Dendritic cell treated with granulocyte-macrophage colony-stimulating factor and Interleukin-4, amounts not matched to agents 40 ng/mL and 50 ng/mL, for 4 days (primary cell): ENCODE measurements around the gene SLC39A11.
"Not testable (repeated sequence)": the region's sequence is repeated elsewhere in the genome, so short reads cannot be mapped to it uniquely, and the experiment has no call there.

Experiments
- H3K27ac Mint-ChIP-seq: one replicate; pipeline ENCODE4 v1.8.0; 2022; ENCODE audit warnings: mild to moderate bottlenecking, mixed read lengths
- H3K27me3 Mint-ChIP-seq: one replicate; pipeline ENCODE4 v1.8.0; 2022; ENCODE audit warnings: mild to moderate bottlenecking, mixed read lengths
- H3K36me3 Mint-ChIP-seq: one replicate; pipeline ENCODE4 v1.8.0; 2022; ENCODE audit warnings: low read depth, mixed read lengths
- H3K4me1 Mint-ChIP-seq: one replicate; pipeline ENCODE4 v1.8.0; 2022; ENCODE audit warnings: low read depth, mixed read lengths
- H3K4me3 Mint-ChIP-seq: one replicate; pipeline ENCODE4 v1.8.0; 2022; ENCODE audit warnings: mild to moderate bottlenecking, moderate library complexity, mixed read lengths
- H3K9me3 Mint-ChIP-seq: one replicate; pipeline ENCODE4 v1.8.0; 2022; ENCODE audit warnings: mixed read lengths
- intact Hi-C: fragments of 100-400 bp; cut with micrococcal nuclease; formaldehyde crosslinking; loops from one replicate; pipeline ENCODE4 v1.15.0; 2022

Gene SLC39A11

GRCh38 chr17:72952220-72952619, 140.3 kb downstream of the SLC39A11 start:
- Mint-ChIP-seq H3K36me3 (peaks cover 13% of the 10 kb centered on the region), H3K9me3 (no peaks in the 10 kb centered on the region), H3K27ac (no peak overlapping the region), H3K27me3 (no peaks in the 10 kb centered on the region), H3K4me3 (no peak overlapping the region), H3K4me1 (peaks cover 13% of the 10 kb centered on the region)
- intact Hi-C loops, result no loop called here

DNA sequence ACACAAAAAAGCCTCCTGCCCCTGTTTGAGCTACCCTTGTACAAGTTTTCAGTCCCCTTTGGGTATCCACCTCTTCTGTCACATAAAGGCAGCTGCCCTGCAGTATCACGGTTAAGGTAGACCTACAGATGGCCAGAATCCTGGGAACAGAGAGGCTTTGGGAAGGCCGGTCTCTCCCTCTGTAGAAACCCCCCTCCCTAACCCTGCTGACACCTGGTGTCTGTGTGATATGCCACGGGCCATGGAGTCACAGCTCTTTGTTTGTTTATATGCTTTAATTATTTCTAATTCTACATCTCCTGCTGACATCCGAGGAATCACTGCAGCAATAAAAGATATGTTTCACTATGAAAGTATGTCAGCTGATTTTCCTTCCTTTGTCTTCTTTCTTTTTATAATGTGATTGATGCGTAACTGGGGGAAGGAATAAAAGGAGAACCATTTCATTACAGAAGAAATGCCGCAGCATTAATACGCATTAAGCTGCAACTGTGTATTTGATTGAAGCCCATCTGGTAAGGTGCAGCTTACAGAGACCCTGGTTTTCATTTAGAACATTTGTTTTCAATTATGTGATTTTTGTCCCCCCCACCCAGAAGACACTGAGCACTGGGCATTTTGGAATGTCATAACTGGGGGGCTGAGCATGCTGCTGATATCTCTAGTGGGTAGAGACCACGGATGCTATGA, 142.1 kb downstream of the SLC39A11 start:
- H3K27ac Mint-ChIP-seq, result no peak overlapping the region
- no peaks in the 10 kb centered on the region for H3K9me3 Mint-ChIP-seq
- no peak overlapping the region for H3K4me3 Mint-ChIP-seq
- H3K27me3 Mint-ChIP-seq, result no peaks in the 10 kb centered on the region
- H3K4me1 Mint-ChIP-seq, result peaks cover 19% of the 10 kb centered on the region
- peaks cover 27% of the 10 kb centered on the region for H3K36me3 Mint-ChIP-seq
- intact Hi-C loops, result no loop called here

GRCh38 chr17:72948115-72948514, 144.4 kb downstream of the SLC39A11 start:
- no peak overlapping the region for H3K27ac Mint-ChIP-seq
- H3K4me3 Mint-ChIP-seq, result no peak overlapping the region
- H3K9me3 Mint-ChIP-seq, result no peaks in the 10 kb centered on the region
- peaks cover 49% of the 10 kb centered on the region for H3K36me3 Mint-ChIP-seq
- H3K27me3 Mint-ChIP-seq, result no peaks in the 10 kb centered on the region
- peaks cover 18% of the 10 kb centered on the region for H3K4me1 Mint-ChIP-seq
- intact Hi-C loops, result no loop called here

GRCh38 chr17:72947475-72947874, 145.0 kb downstream of the SLC39A11 start:
- peaks cover 55% of the 10 kb centered on the region for H3K36me3 Mint-ChIP-seq
- H3K27me3 Mint-ChIP-seq, result no peaks in the 10 kb centered on the region
- intact Hi-C loops, result no loop called here
- peaks cover 18% of the 10 kb centered on the region for H3K4me1 Mint-ChIP-seq
- H3K9me3 Mint-ChIP-seq, result no peaks in the 10 kb centered on the region
- H3K4me3 Mint-ChIP-seq, result no peak overlapping the region
- H3K27ac Mint-ChIP-seq, result no peak overlapping the region

GRCh38 chr17:72946696-72947095, 145.8 kb downstream of the SLC39A11 start:
- Mint-ChIP-seq H3K4me3 (no peak overlapping the region), H3K36me3 (peaks cover 55% of the 10 kb centered on the region), H3K27ac (no peak overlapping the region), H3K4me1 (peaks cover 18% of the 10 kb centered on the region), H3K27me3 (no peaks in the 10 kb centered on the region), H3K9me3 (no peaks in the 10 kb centered on the region)
- intact Hi-C loops, result no loop called here

GRCh38 chr17:72946156-72946555, 146.3 kb downstream of the SLC39A11 start:
- intact Hi-C loops, result no loop called here
- peaks cover 55% of the 10 kb centered on the region for H3K36me3 Mint-ChIP-seq

GRCh38 chr17:72945473-72945872, 147.0 kb downstream of the SLC39A11 start:
- intact Hi-C loops, result no loop called here
- no peak overlapping the region for H3K27ac Mint-ChIP-seq
- H3K27me3 Mint-ChIP-seq, result no peaks in the 10 kb centered on the region
- H3K9me3 Mint-ChIP-seq, result no peaks in the 10 kb centered on the region
- no peak overlapping the region for H3K4me3 Mint-ChIP-seq
- peaks cover 55% of the 10 kb centered on the region for H3K36me3 Mint-ChIP-seq
- peaks cover 18% of the 10 kb centered on the region for H3K4me1 Mint-ChIP-seq

More at GRCh38 chr17:72946156-72946555, 146.3 kb downstream of the SLC39A11 start:
- Mint-ChIP-seq H3K27ac (no peak overlapping the region), H3K9me3 (no peaks in the 10 kb centered on the region), H3K4me1 (peaks cover 18% of the 10 kb centered on the region), H3K4me3 (no peak overlapping the region), H3K27me3 (no peaks in the 10 kb centered on the region)

DNA sequence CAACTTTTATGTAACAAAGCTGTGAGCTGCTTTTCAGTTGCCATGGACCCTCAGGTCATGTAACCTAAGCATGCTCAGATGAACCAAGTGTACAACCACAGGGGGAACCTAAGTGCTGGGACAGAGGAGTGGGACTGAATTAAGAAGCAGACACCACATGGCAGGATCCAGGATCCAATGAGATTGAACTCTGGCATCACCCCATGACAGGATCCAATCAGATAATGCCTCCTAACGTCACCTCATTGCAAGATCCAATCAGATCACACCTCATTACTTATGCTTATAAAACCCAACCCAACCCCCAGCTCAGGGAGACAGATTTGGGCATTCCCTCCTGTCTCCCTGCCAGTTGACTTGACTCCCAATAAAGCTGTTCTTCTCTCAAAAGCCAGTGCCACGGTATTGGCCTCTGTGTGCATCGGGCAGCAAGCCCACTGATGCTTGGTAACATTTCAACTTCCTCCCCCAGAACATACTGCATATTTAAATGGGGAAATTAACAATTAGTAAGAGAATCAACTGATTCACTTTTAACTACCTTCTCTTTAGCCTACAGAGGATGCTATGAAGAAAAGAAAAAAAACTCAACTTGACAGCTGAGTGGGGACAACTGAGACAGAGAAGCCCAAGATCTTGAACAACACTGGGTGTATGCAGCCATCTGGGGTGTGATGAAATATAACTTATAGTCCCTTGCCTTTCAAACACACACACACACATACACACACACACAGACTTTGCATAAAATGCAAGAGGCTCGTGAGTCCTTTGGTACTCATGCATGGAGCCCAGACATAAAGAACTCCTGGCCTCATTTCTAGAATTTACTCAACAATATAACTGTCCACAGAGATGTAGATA, 148.4 kb downstream of the SLC39A11 start:
- intact Hi-C loops, result no loop called here
- Mint-ChIP-seq H3K4me3 (no peak overlapping the region), H3K4me1 (peaks cover 18% of the 10 kb centered on the region), H3K27me3 (no peaks in the 10 kb centered on the region), H3K9me3 (no peaks in the 10 kb centered on the region), H3K27ac (no peak overlapping the region), H3K36me3 (peaks cover 63% of the 10 kb centered on the region)

DNA sequence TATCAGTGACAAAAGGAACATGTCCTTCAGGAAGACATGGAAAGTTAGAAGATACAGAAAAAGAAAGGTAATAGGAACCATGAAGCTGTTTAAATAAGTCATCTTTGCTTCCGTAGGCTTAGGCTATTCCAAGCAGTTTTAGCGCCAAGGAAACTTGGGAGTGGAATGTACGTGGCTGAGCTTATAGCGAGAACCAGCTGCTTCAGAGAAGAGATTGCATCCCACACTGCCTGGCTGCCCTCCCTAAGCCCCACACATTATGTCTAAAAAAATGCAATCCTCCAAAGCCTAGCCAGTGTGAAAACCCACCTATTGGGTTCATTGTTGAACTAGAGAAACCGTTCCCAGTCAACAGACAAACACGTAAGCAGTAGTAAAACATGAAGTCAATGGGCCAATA, 149.9 kb downstream of the SLC39A11 start:
- H3K36me3 Mint-ChIP-seq, result peaks cover 58% of the 10 kb centered on the region
- H3K9me3 Mint-ChIP-seq, result no peaks in the 10 kb centered on the region
- H3K27me3 Mint-ChIP-seq, result no peaks in the 10 kb centered on the region
- peaks cover 18% of the 10 kb centered on the region for H3K4me1 Mint-ChIP-seq
- intact Hi-C loops, result no loop called here
- no peak overlapping the region for H3K4me3 Mint-ChIP-seq
- H3K27ac Mint-ChIP-seq, result no peak overlapping the region

- peaks cover 51% of the 10 kb centered on the region for H3K36me3 Mint-ChIP-seq
- H3K4me1 Mint-ChIP-seq, result peaks cover 4% of the 10 kb centered on the region
- no peak overlapping the region for H3K4me3 Mint-ChIP-seq
- no peaks in the 10 kb centered on the region for H3K27me3 Mint-ChIP-seq
- H3K9me3 Mint-ChIP-seq, result no peaks in the 10 kb centered on the region
- H3K27ac Mint-ChIP-seq, result no peak overlapping the region
- intact Hi-C loops, result no loop called here
These were observed 152.0 kb downstream of the SLC39A11 start for GRCh38 chr17:72940496-72940895.

DNA sequence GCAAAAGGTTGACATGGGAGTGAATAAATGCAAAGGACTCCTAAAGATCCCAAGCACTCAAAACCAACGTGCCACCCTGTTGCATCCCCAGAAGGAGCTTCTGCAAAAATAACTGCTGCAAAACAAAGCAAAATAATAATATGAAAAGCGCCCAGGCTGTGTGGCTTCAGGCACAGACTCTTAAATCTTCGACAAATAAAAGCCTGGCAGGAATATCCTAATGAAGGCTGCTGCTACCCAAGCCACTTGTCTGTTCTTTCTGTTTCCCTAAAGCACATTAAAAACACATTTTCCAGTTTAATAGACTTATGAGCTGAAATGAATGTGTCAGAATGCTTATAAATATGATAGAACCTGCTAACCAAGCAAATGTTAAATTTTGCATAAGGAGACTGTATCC, 154.0 kb downstream of the SLC39A11 start:
- Mint-ChIP-seq H3K4me1 (no peaks in the 10 kb centered on the region), H3K27ac (no peak overlapping the region), H3K4me3 (no peak overlapping the region), H3K36me3 (peaks cover 37% of the 10 kb centered on the region), H3K27me3 (no peaks in the 10 kb centered on the region), H3K9me3 (no peaks in the 10 kb centered on the region)
- intact Hi-C loops, result no loop called here

DNA sequence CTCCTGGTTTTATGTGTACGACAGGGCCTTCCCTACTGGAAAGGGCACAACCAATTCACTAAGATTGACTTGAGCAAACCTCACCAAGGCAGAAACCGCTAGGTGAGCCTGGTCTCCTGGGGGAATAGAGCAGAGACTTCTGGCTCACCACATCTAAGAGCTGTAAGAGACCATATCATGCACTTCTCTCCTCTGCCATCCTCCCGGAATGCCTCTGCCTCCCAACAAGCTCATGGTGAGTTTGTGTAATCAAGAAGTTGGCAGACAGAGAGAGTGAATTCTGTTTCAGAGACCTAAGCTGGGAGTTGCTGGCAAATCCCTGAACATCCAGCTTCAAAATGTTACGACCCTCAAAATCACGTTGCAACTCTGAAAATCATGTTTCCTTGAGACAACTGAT, 154.8 kb downstream of the SLC39A11 start:
- Mint-ChIP-seq H3K36me3 (peaks cover 29% of the 10 kb centered on the region), H3K27me3 (no peaks in the 10 kb centered on the region), H3K4me3 (no peak overlapping the region), H3K27ac (no peak overlapping the region), H3K9me3 (no peaks in the 10 kb centered on the region), H3K4me1 (no peaks in the 10 kb centered on the region)
- intact Hi-C loops, result no loop called here

DNA sequence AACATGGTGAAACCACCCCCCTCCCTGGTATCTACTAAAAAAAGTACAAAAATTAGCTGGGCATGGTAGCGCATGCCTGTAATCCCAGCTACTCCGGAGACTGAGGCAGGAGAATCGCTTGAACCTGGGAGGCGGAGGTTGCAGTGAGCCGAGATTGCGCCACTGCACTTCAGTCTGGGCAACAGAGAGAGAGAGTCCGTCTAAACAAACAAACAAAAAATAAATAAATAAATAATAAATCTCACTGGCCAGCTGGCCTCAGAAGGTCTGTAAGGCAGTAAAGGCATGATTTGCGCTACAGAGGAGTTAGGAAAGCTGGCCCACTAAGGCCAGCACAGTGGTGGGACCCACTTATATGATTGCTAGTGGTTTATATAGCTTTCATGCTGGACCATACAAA, 155.2 kb downstream of the SLC39A11 start:
- H3K9me3 Mint-ChIP-seq, H3K4me1 Mint-ChIP-seq, H3K27me3 Mint-ChIP-seq, H3K4me3 Mint-ChIP-seq, H3K27ac Mint-ChIP-seq, intact Hi-C loops: not testable (repeated sequence)
- peaks cover 27% of the 10 kb centered on the region for H3K36me3 Mint-ChIP-seq

GRCh38 chr17:72935984-72936383, 156.5 kb downstream of the SLC39A11 start:
- Mint-ChIP-seq H3K27me3 (no peaks in the 10 kb centered on the region), H3K36me3 (peaks cover 27% of the 10 kb centered on the region), H3K4me3 (no peak overlapping the region), H3K27ac (no peak overlapping the region), H3K4me1 (peaks cover 7% of the 10 kb centered on the region), H3K9me3 (no peaks in the 10 kb centered on the region)
- intact Hi-C loops, result no loop called here
